GM12892 (cell line): ENCODE data around the gene AKR1C2.
"Not testable (repeated sequence)": the region's sequence is repeated elsewhere in the genome, so short reads cannot be mapped to it uniquely, and the experiment has no call there.

ENCODE experiments used
- DNase-seq: peaks from one replicate; pipeline ENCODE4 v3.0.0; 2011; ENCODE audit not compliant: insufficient read length
- FAIRE-seq: peaks from 2 replicates; lab custom pipeline; 2011; peaks lifted over from hg19 to GRCh38; lab: Jason Lieb, UNC
- POLR2A ChIP-seq: IDR thresholded peaks from 2 replicates; pipeline ENCODE4 v1.6.1; 2011; ENCODE audit warnings: low read depth, low read length, control low read depth
- POLR2AphosphoS5 ChIP-seq: IDR thresholded peaks from 2 replicates; pipeline ENCODE4 v1.6.1; 2011; ENCODE audit warnings: low read depth, low read length, control low read depth
- TAF1 ChIP-seq: IDR thresholded peaks from 2 replicates; pipeline ENCODE4 v1.6.1; 2011; ENCODE audit warnings: low read depth, mild to moderate bottlenecking, control low read depth, low read length, borderline replicate concordance

The AKR1C2 gene

GRCh38 chr10:5038733-5039132 is 35.1 kb upstream of the AKR1C2 start:
- TF ChIP-seq POLR2A (no peak), POLR2AphosphoS5 (no peak), TAF1 (no peak)
- no peak for FAIRE-seq
- DNase-seq, result no peak

GRCh38 chr10:5038101-5038500 is 34.4 kb upstream of the AKR1C2 start:
- FAIRE-seq (no peak), DNase-seq (no peak)
- no peak for TF ChIP-seq POLR2A
- no peak for TF ChIP-seq POLR2AphosphoS5
- no peak for TF ChIP-seq TAF1

- FAIRE-seq (no peak), DNase-seq (no peak)
- no peak for TF ChIP-seq TAF1
- no peak for TF ChIP-seq POLR2AphosphoS5
- no peak for TF ChIP-seq POLR2A
These were observed 32.9 kb upstream of the AKR1C2 start for GRCh38 chr10:5036511-5036910.

GRCh38 chr10:5035356-5035755 is 31.7 kb upstream of the AKR1C2 start:
- no peak for TF ChIP-seq POLR2AphosphoS5
- TF ChIP-seq POLR2A, result no peak
- TF ChIP-seq TAF1, result no peak
- no peak for FAIRE-seq

GRCh38 chr10:5034588-5034987 is 30.9 kb upstream of the AKR1C2 start:
- TF ChIP-seq POLR2A (no peak), POLR2AphosphoS5 (no peak), TAF1 (no peak)
- no peak for DNase-seq
- FAIRE-seq, result no peak

More at GRCh38 chr10:5035356-5035755, 31.7 kb upstream of the AKR1C2 start:
- no peak for DNase-seq

- no peak for DNase-seq
- FAIRE-seq, result no peak
- TF ChIP-seq TAF1, result no peak
- no peak for TF ChIP-seq POLR2AphosphoS5
- no peak for TF ChIP-seq POLR2A
These were observed 29.6 kb upstream of the AKR1C2 start for GRCh38 chr10:5033061-5033778.

- not testable (repeated sequence) for FAIRE-seq, DNase-seq
These were observed 28.8 kb upstream of the AKR1C2 start for GRCh38 chr10:5032444-5032843.

- not testable (repeated sequence) for FAIRE-seq, DNase-seq
These were observed 27.9 kb upstream of the AKR1C2 start for GRCh38 chr10:5031588-5031987.

- TF ChIP-seq TAF1, result no peak
- no peak for TF ChIP-seq POLR2A
- no peak for TF ChIP-seq POLR2AphosphoS5
- FAIRE-seq, result no peak
These were observed 27.3 kb upstream of the AKR1C2 start for GRCh38 chr10:5030989-5031388.

GRCh38 chr10:5025461-5025881 is 21.8 kb upstream of the AKR1C2 start:
- not testable (repeated sequence) for DNase-seq, FAIRE-seq

More at GRCh38 chr10:5030989-5031388, 27.3 kb upstream of the AKR1C2 start:
- DNase-seq, result no peak

GRCh38 chr10:5023177-5023805 is 19.6 kb upstream of the AKR1C2 start:
- no peak for TF ChIP-seq POLR2A
- TF ChIP-seq TAF1, result no peak
- no peak for TF ChIP-seq POLR2AphosphoS5
- no peak for DNase-seq
- no peak for FAIRE-seq

GRCh38 chr10:5021624-5022290 is 18.1 kb upstream of the AKR1C2 start:
- FAIRE-seq, DNase-seq: not testable (repeated sequence)

- not testable (repeated sequence) for DNase-seq, FAIRE-seq
These were observed 16.3 kb upstream of the AKR1C2 start for GRCh38 chr10:5019770-5020612.

- not testable (repeated sequence) for FAIRE-seq, DNase-seq
These were observed 15.1 kb upstream of the AKR1C2 start for GRCh38 chr10:5018671-5019277.
